ENCODE data around the gene PAF1.

PAF1 gene

GRCh38 chr19:39372047-39372802 is 18.7 kb downstream of the PAF1 start:
- Mint-ChIP-seq H3K27ac (no peak overlapping the region), H3K36me3 (ENCODE audit: low read depth) (peaks cover 99% of the 10 kb centered on the region), H3K4me3 (no peak overlapping the region), H3K9me3 (no peaks in the 10 kb centered on the region), H3K4me1 (ENCODE audit: low read depth) (no peaks in the 10 kb centered on the region), H3K27me3 (no peaks in the 10 kb centered on the region)
- intact Hi-C loops (cut with micrococcal nuclease): no loop called here

DNA sequence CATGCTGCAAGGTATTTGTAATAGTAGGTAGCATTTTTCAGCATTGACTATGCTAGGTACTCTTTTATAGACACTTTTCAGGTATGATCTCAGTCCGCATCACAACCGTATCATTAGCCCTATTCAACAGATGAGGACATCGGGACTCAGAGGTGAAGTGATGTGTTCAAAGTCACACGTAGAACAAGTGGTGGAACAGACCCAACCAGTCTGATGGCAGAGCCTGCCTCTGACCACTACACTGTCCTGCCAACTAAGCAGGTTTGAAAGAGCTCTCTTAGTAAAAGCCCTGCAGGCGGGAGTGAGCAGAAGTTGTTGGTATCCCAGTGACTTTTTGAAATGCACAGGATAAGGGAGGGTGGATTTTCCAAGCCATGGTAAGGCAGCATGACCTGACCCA is 20.2 kb downstream of the PAF1 start:
- no peak overlapping the region for H3K4me3 Mint-ChIP-seq
- intact Hi-C loops (cut with micrococcal nuclease): no loop called here
- no peak overlapping the region for H3K27ac Mint-ChIP-seq
- H3K9me3 Mint-ChIP-seq: no peaks in the 10 kb centered on the region
- H3K36me3 Mint-ChIP-seq (ENCODE audit: low read depth): peaks cover 96% of the 10 kb centered on the region
- H3K27me3 Mint-ChIP-seq: no peaks in the 10 kb centered on the region
- H3K4me1 Mint-ChIP-seq (ENCODE audit: low read depth): no peaks in the 10 kb centered on the region

GRCh38 chr19:39369200-39369599 is 21.7 kb downstream of the PAF1 start:
- Mint-ChIP-seq H3K9me3 (no peaks in the 10 kb centered on the region), H3K4me3 (no peak overlapping the region), H3K36me3 (ENCODE audit: low read depth) (peaks cover 96% of the 10 kb centered on the region), H3K4me1 (ENCODE audit: low read depth) (no peaks in the 10 kb centered on the region), H3K27ac (no peak overlapping the region), H3K27me3 (no peaks in the 10 kb centered on the region)
- intact Hi-C loops (cut with micrococcal nuclease): no loop called here

DNA sequence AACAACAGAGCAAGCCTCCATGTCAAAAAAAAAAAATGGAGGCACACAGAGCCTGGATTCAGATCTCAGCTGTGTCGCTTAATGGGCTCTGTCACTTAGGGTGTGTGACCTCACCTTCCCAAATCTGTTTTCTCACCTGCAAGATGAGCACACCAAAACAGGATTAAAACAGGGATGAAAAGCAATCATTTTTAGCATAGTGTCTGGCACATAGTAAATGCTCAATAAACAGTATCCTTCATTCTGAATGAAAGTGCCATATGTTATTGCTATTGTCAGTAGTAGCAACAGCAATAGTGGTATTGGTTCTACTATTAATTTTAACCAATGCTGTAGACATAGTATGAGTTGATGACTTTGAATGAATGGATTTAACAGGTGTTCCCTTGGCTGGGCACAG is 25.4 kb downstream of the PAF1 start:
- Mint-ChIP-seq H3K27ac (no peak overlapping the region), H3K36me3 (ENCODE audit: low read depth) (peaks cover 96% of the 10 kb centered on the region), H3K4me3 (no peak overlapping the region), H3K4me1 (ENCODE audit: low read depth) (no peaks in the 10 kb centered on the region), H3K9me3 (no peaks in the 10 kb centered on the region), H3K27me3 (no peaks in the 10 kb centered on the region)
- intact Hi-C loops (cut with micrococcal nuclease): no loop called here

GRCh38 chr19:39363901-39364457 is 26.9 kb downstream of the PAF1 start:
- Mint-ChIP-seq H3K4me3 (no peak overlapping the region), H3K4me1 (ENCODE audit: low read depth) (no peaks in the 10 kb centered on the region), H3K36me3 (ENCODE audit: low read depth) (peaks cover 96% of the 10 kb centered on the region), H3K9me3 (no peaks in the 10 kb centered on the region), H3K27me3 (no peaks in the 10 kb centered on the region), H3K27ac (no peak overlapping the region)
- intact Hi-C loops (cut with micrococcal nuclease): no loop called here

- H3K4me3 Mint-ChIP-seq: no peak overlapping the region
- intact Hi-C loops (cut with micrococcal nuclease): no loop called here
- no peaks in the 10 kb centered on the region for H3K4me1 Mint-ChIP-seq (ENCODE audit: low read depth)
- H3K36me3 Mint-ChIP-seq (ENCODE audit: low read depth): peaks cover 96% of the 10 kb centered on the region
- H3K27ac Mint-ChIP-seq: no peak overlapping the region
- H3K27me3 Mint-ChIP-seq: no peaks in the 10 kb centered on the region
- no peaks in the 10 kb centered on the region for H3K9me3 Mint-ChIP-seq
Observed at GRCh38 chr19:39362682-39363657, 27.9 kb downstream of the PAF1 start.

DNA sequence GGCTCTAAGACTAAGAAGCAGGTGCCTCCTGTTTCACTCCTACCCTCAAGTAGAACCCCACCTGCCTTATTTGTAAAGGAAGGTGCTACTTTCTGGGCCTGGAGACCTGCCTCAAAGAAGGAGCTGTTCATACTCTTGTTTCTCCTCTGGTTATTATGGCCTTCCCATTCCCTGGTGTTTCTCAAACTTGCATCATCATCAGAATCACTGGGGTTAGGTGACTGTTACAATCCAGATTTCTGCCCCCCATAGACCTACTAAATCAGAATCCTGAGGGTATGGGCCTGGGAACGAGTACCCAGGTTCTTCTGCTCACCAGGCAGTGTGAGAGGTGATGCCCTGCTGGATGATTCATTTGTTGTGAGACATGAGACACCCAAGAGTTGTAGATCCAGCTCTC is 30.3 kb downstream of the PAF1 start:
- Mint-ChIP-seq H3K36me3 (ENCODE audit: low read depth) (peaks cover 100% of the 10 kb centered on the region), H3K9me3 (no peaks in the 10 kb centered on the region), H3K27ac (no peak overlapping the region), H3K27me3 (no peaks in the 10 kb centered on the region), H3K4me3 (no peak overlapping the region), H3K4me1 (ENCODE audit: low read depth) (peaks cover 8% of the 10 kb centered on the region)
- intact Hi-C loops (cut with micrococcal nuclease): no loop called here

- Mint-ChIP-seq H3K9me3 (no peaks in the 10 kb centered on the region), H3K4me3 (no peak overlapping the region), H3K36me3 (ENCODE audit: low read depth) (peaks cover 100% of the 10 kb centered on the region), H3K27me3 (no peaks in the 10 kb centered on the region), H3K27ac (no peak overlapping the region), H3K4me1 (ENCODE audit: low read depth) (peaks cover 8% of the 10 kb centered on the region)
- intact Hi-C loops (cut with micrococcal nuclease): no loop called here
Observed at GRCh38 chr19:39359026-39359425, 31.9 kb downstream of the PAF1 start.

DNA sequence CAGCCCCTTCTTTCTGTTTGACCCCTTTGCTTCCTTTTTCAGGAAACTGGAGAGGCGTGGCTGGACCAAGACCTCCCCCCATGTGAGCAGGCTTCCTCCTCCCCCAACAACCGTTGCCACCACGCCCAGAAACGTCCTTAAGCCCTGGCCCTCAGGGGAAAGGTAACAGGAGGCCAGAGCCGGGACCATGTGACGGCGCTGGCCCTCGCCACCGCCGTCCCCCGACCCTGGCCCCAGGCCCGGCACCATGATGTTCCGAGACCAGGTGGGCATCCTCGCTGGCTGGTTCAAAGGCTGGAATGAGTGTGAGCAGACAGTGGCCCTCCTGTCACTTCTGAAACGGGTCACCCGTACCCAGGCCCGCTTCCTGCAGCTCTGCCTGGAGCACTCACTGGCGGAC is 34.3 kb downstream of the PAF1 start:
- Mint-ChIP-seq H3K27me3 (no peaks in the 10 kb centered on the region), H3K36me3 (ENCODE audit: low read depth) (peaks cover 95% of the 10 kb centered on the region), H3K27ac (no peak overlapping the region), H3K4me1 (ENCODE audit: low read depth) (peaks cover 12% of the 10 kb centered on the region), H3K9me3 (no peaks in the 10 kb centered on the region), H3K4me3 (no peak overlapping the region)
- intact Hi-C loops (cut with micrococcal nuclease): no loop called here

- Mint-ChIP-seq H3K4me3 (no peak overlapping the region), H3K4me1 (ENCODE audit: low read depth) (peaks cover 18% of the 10 kb centered on the region), H3K9me3 (no peaks in the 10 kb centered on the region), H3K27ac (no peak overlapping the region), H3K36me3 (ENCODE audit: low read depth) (peaks cover 94% of the 10 kb centered on the region), H3K27me3 (no peaks in the 10 kb centered on the region)
- intact Hi-C loops (cut with micrococcal nuclease): no loop called here
Observed at GRCh38 chr19:39356073-39356472, 34.8 kb downstream of the PAF1 start.

DNA sequence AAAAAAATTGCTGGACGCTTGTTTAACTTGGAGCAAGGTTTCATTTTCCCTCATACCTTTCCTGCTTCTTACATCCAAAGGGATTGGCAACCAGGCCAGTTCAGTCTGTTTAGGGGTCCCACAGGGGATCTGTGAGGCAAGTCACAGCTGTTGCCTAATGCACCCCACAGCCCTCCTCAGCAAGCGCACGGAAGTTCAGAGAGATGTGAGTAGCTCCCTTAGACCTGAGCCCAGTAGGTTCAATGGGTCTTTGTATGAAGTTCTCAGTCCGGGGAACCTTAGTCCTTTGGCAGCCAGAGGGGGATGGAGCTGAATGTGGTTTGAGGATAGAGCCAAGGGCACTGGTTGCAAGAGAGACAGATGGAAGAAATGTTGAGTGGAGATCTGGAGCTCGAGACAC is 35.7 kb downstream of the PAF1 start:
- H3K27me3 Mint-ChIP-seq: no peaks in the 10 kb centered on the region
- H3K36me3 Mint-ChIP-seq (ENCODE audit: low read depth): peaks cover 94% of the 10 kb centered on the region
- no peak overlapping the region for H3K4me3 Mint-ChIP-seq
- intact Hi-C loops (cut with micrococcal nuclease): no loop called here
- no peaks in the 10 kb centered on the region for H3K9me3 Mint-ChIP-seq
- peaks cover 21% of the 10 kb centered on the region for H3K4me1 Mint-ChIP-seq (ENCODE audit: low read depth)
- H3K27ac Mint-ChIP-seq: no peak overlapping the region

- intact Hi-C loops (cut with micrococcal nuclease): no loop called here
- Mint-ChIP-seq H3K4me1 (ENCODE audit: low read depth) (peaks cover 39% of the 10 kb centered on the region), H3K27me3 (no peaks in the 10 kb centered on the region), H3K27ac (no peak overlapping the region), H3K4me3 (no peak overlapping the region), H3K36me3 (ENCODE audit: low read depth) (peaks cover 85% of the 10 kb centered on the region), H3K9me3 (no peaks in the 10 kb centered on the region)
Observed at GRCh38 chr19:39352381-39353255, 38.3 kb downstream of the PAF1 start.

DNA sequence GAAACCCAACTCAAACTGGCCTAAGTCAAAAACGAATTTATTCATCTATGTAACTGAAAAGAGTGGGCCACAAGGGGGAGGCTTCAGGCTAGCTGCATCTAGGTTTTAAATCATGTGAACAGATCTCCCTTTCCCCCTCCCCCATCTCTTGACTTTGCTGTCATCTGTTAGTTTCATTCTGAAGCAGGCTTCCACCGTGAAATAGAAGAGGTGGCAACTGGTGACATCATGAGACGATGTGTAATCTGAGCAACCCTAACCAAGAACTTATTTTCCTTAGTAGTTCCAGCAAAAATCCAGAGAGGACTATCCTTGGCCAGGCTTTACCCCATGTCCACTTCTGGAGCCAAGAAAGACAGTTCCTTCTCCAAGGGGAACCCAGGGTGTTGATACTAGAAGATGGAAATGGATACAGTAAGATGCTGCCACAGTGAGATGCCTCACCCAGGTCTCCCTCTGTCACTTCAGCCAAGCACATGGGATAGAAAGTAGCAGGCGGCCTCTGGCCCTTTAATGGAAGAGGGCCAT is 39.3 kb downstream of the PAF1 start:
- H3K27ac Mint-ChIP-seq: peak overlapping the region; percentile 38
- no peaks in the 10 kb centered on the region for H3K27me3 Mint-ChIP-seq
- H3K4me1 Mint-ChIP-seq (ENCODE audit: low read depth): peaks cover 44% of the 10 kb centered on the region
- no peak overlapping the region for H3K4me3 Mint-ChIP-seq
- intact Hi-C loops (cut with micrococcal nuclease): no loop called here
- peaks cover 80% of the 10 kb centered on the region for H3K36me3 Mint-ChIP-seq (ENCODE audit: low read depth)
- no peaks in the 10 kb centered on the region for H3K9me3 Mint-ChIP-seq
